Activated CD4-positive, alpha-beta memory T cell treated with anti-CD3 and anti-CD28 coated beads for 36 hours (primary cell): ENCODE results near the gene PROC. TPM values are rescaled to one million over a fixed set of nuclear protein-coding genes. Genes with fewer than 3 reads are reported as not detected.

Experiments
- CTCF ChIA-PET: fragments of 350-600 bp; sonication (Branson Sonifier 250); formaldehyde crosslinking; loops from one replicate; lab custom pipeline; 2021; ENCODE audit warnings: antibody characterized with exemption, inconsistent platforms; lab: Charles Lee
- POLR2A ChIA-PET: fragments of 350-600 bp; sonication (Branson Sonifier 250); formaldehyde crosslinking; loops from one replicate; lab custom pipeline; 2021; ENCODE audit warnings: antibody characterized with exemption; lab: Charles Lee
- DNase-seq: peaks from one replicate; pipeline ENCODE4 v3.0.0-alpha.2; 2020
- H3K27ac Mint-ChIP-seq: one replicate; pipeline ENCODE4 v1.8.0; 2021; ENCODE audit warnings: mixed read lengths
- H3K27me3 Mint-ChIP-seq: one replicate; pipeline ENCODE4 v1.8.0; 2021; ENCODE audit warnings: mixed read lengths
- H3K36me3 Mint-ChIP-seq: one replicate; pipeline ENCODE4 v1.8.0; 2021; ENCODE audit warnings: mixed read lengths
- H3K4me1 Mint-ChIP-seq: one replicate; pipeline ENCODE4 v1.8.0; 2021; ENCODE audit warnings: low read depth, mixed read lengths
- H3K4me3 Mint-ChIP-seq: one replicate; pipeline ENCODE4 v1.8.0; 2021; ENCODE audit warnings: mild to moderate bottlenecking, mixed read lengths
- H3K9me3 Mint-ChIP-seq: one replicate; pipeline ENCODE4 v1.8.0; 2021; ENCODE audit warnings: mixed read lengths
- intact Hi-C: fragments of 100-400 bp; cut with micrococcal nuclease; formaldehyde crosslinking; loops from one replicate; pipeline ENCODE4 v1.15.1; 2023
- total RNA-seq, 2 experiments: library from RNA; stranded (reverse); gene quantifications; one replicate each; pipeline ENCODE4 v1.2.3, GENCODE V29; 2021

Gene PROC
- total RNA-seq, 2 experiments from 2014 or later = not detected

DNA sequence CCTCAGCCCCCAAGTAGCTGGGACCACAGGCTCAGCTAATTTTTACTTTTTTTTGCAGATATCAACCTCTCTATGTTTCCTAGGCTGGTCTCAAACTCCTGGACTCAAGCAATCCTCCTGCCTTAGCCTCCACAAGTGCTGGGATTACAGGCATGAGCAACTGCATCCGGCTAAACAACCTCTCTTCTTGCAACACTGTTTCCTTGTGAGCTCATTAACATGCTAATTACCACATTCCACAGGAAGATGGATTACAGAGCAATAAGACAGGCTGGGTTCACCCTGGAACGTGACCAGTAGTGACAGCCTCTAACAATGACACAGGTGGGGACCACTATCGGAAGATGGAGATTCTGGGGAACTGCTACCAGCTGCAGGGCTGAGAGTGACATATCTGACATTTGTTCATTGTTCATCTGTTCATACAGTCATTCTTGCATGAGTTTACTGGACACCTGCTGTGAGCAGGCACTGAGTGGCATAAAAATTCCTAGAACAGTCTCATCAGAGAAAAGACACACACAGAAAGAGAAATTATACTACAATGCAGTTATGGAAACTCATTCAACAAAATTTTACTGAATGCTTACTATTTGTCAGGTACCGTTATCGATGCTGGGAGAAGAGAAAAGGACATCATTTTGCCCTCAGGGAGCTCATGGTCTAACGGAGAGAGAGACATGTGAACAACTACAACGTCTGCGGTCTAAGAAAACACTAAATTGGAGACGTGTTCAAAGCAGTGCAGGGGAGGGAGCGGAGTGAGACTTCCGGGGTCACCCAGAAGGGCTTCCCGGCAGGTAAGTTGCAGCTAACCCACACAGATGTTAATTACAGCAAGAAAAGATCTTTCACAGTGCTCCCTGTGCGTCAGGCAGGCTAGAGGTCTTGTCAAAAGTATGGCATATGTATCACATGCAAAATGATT, 37.6 kb downstream of the PROC start:
- POLR2A ChIA-PET = interaction anchor here (0.6 kb wide), 1 partner anchor 97 kb away, joined by 3 read pairs; no protein-coding TSS in a partner anchor
- CTCF ChIA-PET = interaction anchor here (1.0 to 1.3 kb wide), 3 partner anchors 9 to 258 kb away, joined by 3 to 4 read pairs (median 4); no protein-coding TSS in a partner anchor
- peak; percentile 60 for DNase-seq
- intact Hi-C loops = loop anchor here (1.0 to 5.0 kb wide), 6 partner anchors 8 to 230 kb away; no protein-coding TSS in a partner anchor
- peaks cover 14% of the 10 kb centered on the region for H3K36me3 Mint-ChIP-seq
- H3K27me3 Mint-ChIP-seq = peaks cover 3% of the 10 kb centered on the region
- peaks cover 25% of the 10 kb centered on the region for H3K4me1 Mint-ChIP-seq
- H3K4me3 Mint-ChIP-seq = peak overlapping the region; percentile 5
- no peaks in the 10 kb centered on the region for H3K9me3 Mint-ChIP-seq
- peak overlapping the region; percentile 74 for H3K27ac Mint-ChIP-seq

GRCh38 chr2:127456960-127457359, 38.7 kb downstream of the PROC start:
- H3K27me3 Mint-ChIP-seq = peaks cover 3% of the 10 kb centered on the region
- H3K4me3 Mint-ChIP-seq = no peak overlapping the region
- H3K4me1 Mint-ChIP-seq = peaks cover 25% of the 10 kb centered on the region
- H3K9me3 Mint-ChIP-seq = no peaks in the 10 kb centered on the region
- ChIA-PET POLR2A (no interaction called here), CTCF (no interaction called here)
- intact Hi-C loops = loop anchor here (1.0 to 5.0 kb wide), 5 partner anchors 7 to 231 kb away; no protein-coding TSS in a partner anchor
- DNase-seq = no peak
- H3K36me3 Mint-ChIP-seq = peaks cover 16% of the 10 kb centered on the region
- no peak overlapping the region for H3K27ac Mint-ChIP-seq

- H3K4me3 Mint-ChIP-seq = no peak overlapping the region
- DNase-seq = no peak
- peaks cover 43% of the 10 kb centered on the region for H3K4me1 Mint-ChIP-seq
- ChIA-PET POLR2A (no interaction called here), CTCF (interaction anchor here (1.2 kb wide), 1 partner anchor 16 kb away, joined by 3 read pairs; no protein-coding TSS in a partner anchor)
- peaks cover 7% of the 10 kb centered on the region for H3K36me3 Mint-ChIP-seq
- no peak overlapping the region for H3K27ac Mint-ChIP-seq
- intact Hi-C loops = no loop called here
- H3K9me3 Mint-ChIP-seq = no peaks in the 10 kb centered on the region
- H3K27me3 Mint-ChIP-seq = peaks cover 2% of the 10 kb centered on the region
Observed at GRCh38 chr2:127462461-127462860, 44.2 kb downstream of the PROC start.

DNA sequence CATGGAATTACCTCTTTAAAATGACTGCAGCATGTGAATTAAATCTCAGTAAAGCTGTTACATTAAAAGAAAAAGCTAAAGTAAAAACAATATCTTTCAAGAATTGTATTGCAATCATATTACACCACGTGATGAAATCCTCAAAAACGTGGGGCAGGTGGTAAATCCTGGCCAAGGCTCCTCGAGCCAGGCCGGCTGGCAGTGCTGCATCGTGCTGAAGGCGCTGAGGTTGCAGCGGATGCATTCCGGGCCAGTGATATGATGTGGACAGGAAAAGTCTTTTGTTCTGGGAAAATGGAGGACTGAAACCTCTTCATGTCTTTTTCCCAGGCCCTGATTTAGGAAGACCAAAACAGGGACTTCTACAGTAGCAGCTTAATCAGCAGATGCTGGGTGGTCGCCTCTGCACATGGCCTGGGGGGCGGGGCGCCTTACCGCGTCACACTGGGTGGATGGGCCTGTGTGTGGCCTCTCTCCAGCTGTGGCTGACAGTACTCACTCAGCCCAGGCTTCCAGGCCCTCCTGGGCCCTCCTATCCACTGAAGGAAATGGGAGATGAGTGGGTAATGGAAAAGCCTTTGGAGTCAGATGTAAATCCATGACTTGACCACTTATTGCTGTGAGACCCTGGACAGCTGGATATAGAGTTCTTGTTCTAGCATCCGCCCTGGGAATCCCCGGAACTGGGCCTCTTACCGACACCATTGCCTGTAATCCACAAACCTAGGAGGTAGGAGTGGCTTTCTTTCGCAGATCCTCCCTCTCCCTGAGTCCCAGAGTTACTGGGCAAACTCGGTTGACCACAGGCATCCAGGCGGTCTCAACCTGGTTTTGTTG, 45.1 kb downstream of the PROC start:
- Mint-ChIP-seq H3K4me3 (no peak overlapping the region), H3K27me3 (no peaks in the 10 kb centered on the region), H3K4me1 (peaks cover 37% of the 10 kb centered on the region), H3K27ac (no peak overlapping the region), H3K36me3 (peaks cover 13% of the 10 kb centered on the region), H3K9me3 (no peaks in the 10 kb centered on the region)
- intact Hi-C loops = no loop called here
- ChIA-PET CTCF (interaction anchor here (1.2 kb wide), 1 partner anchor 16 kb away, joined by 3 read pairs; no protein-coding TSS in a partner anchor), POLR2A (no interaction called here)
- DNase-seq = no peak

DNA sequence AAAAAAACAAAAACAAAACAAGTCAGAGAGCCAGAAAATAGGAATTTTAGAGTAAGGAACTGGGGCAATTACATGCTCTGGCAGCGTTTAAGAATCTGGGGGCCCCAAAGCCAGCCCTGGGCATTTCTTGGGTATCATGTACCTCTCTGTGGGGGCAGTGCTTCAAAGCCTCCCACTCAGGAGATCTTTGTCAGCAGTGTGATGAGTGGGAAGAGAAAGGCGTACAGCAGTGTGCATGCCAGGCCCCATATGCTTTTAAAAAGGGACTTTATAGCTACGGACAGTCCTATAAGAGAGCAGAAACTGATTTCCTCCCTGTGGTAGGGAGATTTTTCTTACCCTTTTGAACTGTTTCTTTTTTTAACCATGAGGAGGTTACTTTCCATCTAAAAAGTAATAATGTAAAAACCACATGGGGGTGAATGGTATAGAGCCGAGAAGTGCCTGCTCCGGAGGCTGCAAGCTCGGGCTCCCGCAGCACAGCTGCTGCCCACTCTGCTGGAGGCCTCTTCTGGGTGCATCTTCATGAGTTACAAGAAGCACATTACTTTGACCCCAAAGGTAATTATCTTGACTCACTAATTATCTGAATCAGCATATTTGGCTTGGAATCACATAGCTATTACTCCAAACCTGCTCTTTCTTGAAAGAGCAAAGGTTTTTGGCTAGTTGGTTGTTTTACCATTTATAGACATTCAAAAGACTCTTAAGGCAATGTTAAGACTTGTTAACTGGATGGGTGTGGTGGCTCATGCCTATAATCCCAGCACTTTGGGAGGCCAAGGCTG, 46.4 kb downstream of the PROC start:
- H3K36me3 Mint-ChIP-seq = peaks cover 15% of the 10 kb centered on the region
- peak overlapping the region; percentile 16 for H3K27ac Mint-ChIP-seq
- DNase-seq = peak; percentile 28
- H3K4me1 Mint-ChIP-seq = peaks cover 37% of the 10 kb centered on the region
- no peak overlapping the region for H3K4me3 Mint-ChIP-seq
- intact Hi-C loops = loop anchor here (1.0 kb wide), 1 partner anchor 8 kb away; no protein-coding TSS in a partner anchor
- H3K9me3 Mint-ChIP-seq = no peaks in the 10 kb centered on the region
- ChIA-PET CTCF (interaction anchor here (1.3 to 1.4 kb wide), 2 partner anchors 9 to 15 kb away, joined by 4 to 9 read pairs; no protein-coding TSS in a partner anchor), POLR2A (interaction anchor here (0.6 to 1.3 kb wide), 2 partner anchors 63 to 80 kb away, joined by 3 to 5 read pairs; no protein-coding TSS in a partner anchor)
- no peaks in the 10 kb centered on the region for H3K27me3 Mint-ChIP-seq

GRCh38 chr2:127465258-127465657, 47.0 kb downstream of the PROC start:
- peaks cover 37% of the 10 kb centered on the region for H3K4me1 Mint-ChIP-seq
- H3K4me3 Mint-ChIP-seq = no peak overlapping the region

GRCh38 chr2:127469051-127469450, 50.8 kb downstream of the PROC start:
- ChIA-PET CTCF (interaction anchor here (1.0 to 3.5 kb wide), 2 partner anchors 10 to 145 kb away, joined by 3 to 15 read pairs; no protein-coding TSS in a partner anchor), POLR2A (no interaction called here)
- no peak for DNase-seq
- Mint-ChIP-seq H3K36me3 (peaks cover 12% of the 10 kb centered on the region), H3K27me3 (no peaks in the 10 kb centered on the region), H3K27ac (no peak overlapping the region), H3K4me3 (no peak overlapping the region), H3K9me3 (no peaks in the 10 kb centered on the region), H3K4me1 (peaks cover 23% of the 10 kb centered on the region)
- intact Hi-C loops = no loop called here

More at GRCh38 chr2:127465258-127465657, 47.0 kb downstream of the PROC start:
- peaks cover 13% of the 10 kb centered on the region for H3K36me3 Mint-ChIP-seq
- H3K27ac Mint-ChIP-seq = no peak overlapping the region
- DNase-seq = peak; percentile 36
- H3K27me3 Mint-ChIP-seq = no peaks in the 10 kb centered on the region
- ChIA-PET POLR2A (interaction anchor here (0.7 to 1.3 kb wide), 2 partner anchors 63 to 79 kb away, joined by 3 to 5 read pairs; no protein-coding TSS in a partner anchor), CTCF (interaction anchor here (0.6 to 1.4 kb wide), 3 partner anchors 9 to 72 kb away, joined by 3 to 9 read pairs (median 4); no protein-coding TSS in a partner anchor)
- intact Hi-C loops = no loop called here
- H3K9me3 Mint-ChIP-seq = no peaks in the 10 kb centered on the region

- ChIA-PET POLR2A (interaction anchor here (1.1 kb wide), 1 partner anchor 9 kb away, joined by 5 read pairs; no protein-coding TSS in a partner anchor), CTCF (interaction anchor here (1.0 to 1.2 kb wide), 2 partner anchors 9 to 146 kb away, joined by 3 to 4 read pairs; no protein-coding TSS in a partner anchor)
- Mint-ChIP-seq H3K4me3 (no peak overlapping the region), H3K4me1 (peaks cover 14% of the 10 kb centered on the region), H3K36me3 (peaks cover 12% of the 10 kb centered on the region), H3K9me3 (no peaks in the 10 kb centered on the region), H3K27me3 (no peaks in the 10 kb centered on the region), H3K27ac (no peak overlapping the region)
- intact Hi-C loops = no loop called here
- no peak for DNase-seq
Observed at GRCh38 chr2:127469974-127470373, 51.7 kb downstream of the PROC start.

GRCh38 chr2:127471286-127471988, 53.2 kb downstream of the PROC start:
- CTCF ChIA-PET = interaction anchor here (1.0 kb wide), 1 partner anchor 9 kb away, joined by 3 read pairs; no protein-coding TSS in a partner anchor
- Mint-ChIP-seq H3K9me3 (peaks cover 8% of the 10 kb centered on the region), H3K4me1 (no peaks in the 10 kb centered on the region), H3K36me3 (peaks cover 17% of the 10 kb centered on the region), H3K4me3 (no peak overlapping the region), H3K27me3 (no peaks in the 10 kb centered on the region), H3K27ac (no peak overlapping the region)
- intact Hi-C loops = no loop called here
- POLR2A ChIA-PET = interaction anchor here (1.1 kb wide), 2 partner anchors 8 to 25 kb away, joined by 3 to 5 read pairs; no protein-coding TSS in a partner anchor
- no peak for DNase-seq

DNA sequence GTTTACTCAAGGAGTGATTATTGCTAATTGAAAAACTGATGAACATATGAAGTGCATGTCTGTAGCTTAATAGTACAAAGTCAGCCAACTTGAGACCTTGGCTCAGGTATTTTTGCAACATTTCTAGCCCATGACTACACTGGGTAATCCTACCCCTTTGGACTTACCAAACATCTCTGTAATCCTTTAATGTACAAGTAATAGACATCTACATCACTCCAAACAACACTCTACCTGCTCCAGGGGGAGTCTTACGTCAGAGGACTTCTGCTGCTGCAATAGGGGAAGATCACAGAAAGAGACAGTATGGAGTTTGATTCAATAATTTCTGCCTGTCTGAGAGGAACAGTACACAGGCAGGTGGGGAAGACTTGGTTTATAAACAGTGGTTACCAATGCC, 54.0 kb downstream of the PROC start:
- H3K27me3 Mint-ChIP-seq = no peaks in the 10 kb centered on the region
- H3K36me3 Mint-ChIP-seq = peaks cover 17% of the 10 kb centered on the region
- no peaks in the 10 kb centered on the region for H3K4me1 Mint-ChIP-seq
- ChIA-PET CTCF (interaction anchor here (1.0 kb wide), 1 partner anchor 8 kb away, joined by 3 read pairs; no protein-coding TSS in a partner anchor), POLR2A (no interaction called here)
- intact Hi-C loops = no loop called here
- no peak for DNase-seq
- H3K4me3 Mint-ChIP-seq = no peak overlapping the region
- peaks cover 8% of the 10 kb centered on the region for H3K9me3 Mint-ChIP-seq
- H3K27ac Mint-ChIP-seq = no peak overlapping the region
